SK-N-SH (cell line): ENCODE measurements around the gene LMAN2.

ENCODE experiments used
- EZH2phosphoT487 ChIP-seq: fragments of 200-600 bp; sonication (generic); IDR thresholded peaks from 2 replicates; pipeline ENCODE4 v1.6.1; 2017; ENCODE audit warnings: low read depth, mixed run types, mild to moderate bottlenecking, antibody characterized with exemption, moderate library complexity, borderline replicate concordance
- RAD21 ChIP-seq: IDR thresholded peaks from 2 replicates; pipeline ENCODE4 v1.6.1; 2012; ENCODE audit warnings: mild to moderate bottlenecking, low read length
- RFX5 ChIP-seq: IDR thresholded peaks from 2 replicates; pipeline ENCODE4 v1.6.1; 2012; ENCODE audit warnings: mild to moderate bottlenecking, improper control_type of control experiment, low read length
- RXRA ChIP-seq: IDR thresholded peaks from 2 replicates; pipeline ENCODE4 v1.4.0; 2012; ENCODE audit warnings: low read depth, mild to moderate bottlenecking, borderline replicate concordance
- SMC3 ChIP-seq: IDR thresholded peaks from 2 replicates; pipeline ENCODE4 v1.6.1; 2012; ENCODE audit warnings: low read depth, low read length, improper control_type of control experiment
- YY1 ChIP-seq: IDR thresholded peaks from 2 replicates; pipeline ENCODE4 v1.4.0; 2012; ENCODE audit warnings: low read depth, mild to moderate bottlenecking
- TF ChIP-seq, protein P1 (sequence below): fragments of 200-600 bp; sonication (generic); IDR thresholded peaks from 2 replicates; pipeline ENCODE4 v1.6.1; 2017; ENCODE audit warnings: antibody characterized with exemption, mild to moderate bottlenecking, moderate library complexity

- TF ChIP-seq, protein P1, sequence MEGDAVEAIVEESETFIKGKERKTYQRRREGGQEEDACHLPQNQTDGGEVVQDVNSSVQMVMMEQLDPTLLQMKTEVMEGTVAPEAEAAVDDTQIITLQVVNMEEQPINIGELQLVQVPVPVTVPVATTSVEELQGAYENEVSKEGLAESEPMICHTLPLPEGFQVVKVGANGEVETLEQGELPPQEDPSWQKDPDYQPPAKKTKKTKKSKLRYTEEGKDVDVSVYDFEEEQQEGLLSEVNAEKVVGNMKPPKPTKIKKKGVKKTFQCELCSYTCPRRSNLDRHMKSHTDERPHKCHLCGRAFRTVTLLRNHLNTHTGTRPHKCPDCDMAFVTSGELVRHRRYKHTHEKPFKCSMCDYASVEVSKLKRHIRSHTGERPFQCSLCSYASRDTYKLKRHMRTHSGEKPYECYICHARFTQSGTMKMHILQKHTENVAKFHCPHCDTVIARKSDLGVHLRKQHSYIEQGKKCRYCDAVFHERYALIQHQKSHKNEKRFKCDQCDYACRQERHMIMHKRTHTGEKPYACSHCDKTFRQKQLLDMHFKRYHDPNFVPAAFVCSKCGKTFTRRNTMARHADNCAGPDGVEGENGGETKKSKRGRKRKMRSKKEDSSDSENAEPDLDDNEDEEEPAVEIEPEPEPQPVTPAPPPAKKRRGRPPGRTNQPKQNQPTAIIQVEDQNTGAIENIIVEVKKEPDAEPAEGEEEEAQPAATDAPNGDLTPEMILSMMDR: no peak
- TF ChIP-seq RAD21: no peak
- no peak for TF ChIP-seq RFX5
- no peak for TF ChIP-seq EZH2phosphoT487
- TF ChIP-seq RXRA: no peak
- TF ChIP-seq YY1: no peak
- TF ChIP-seq SMC3: no peak
Measured at GRCh38 chr5:177290816-177291596, 60.5 kb downstream of the LMAN2 start.
